NCI-H2196 treated with DMSO at 0.1 percent for 48 hours (cell line): ENCODE measurements around the gene FMN2.

Experiments
- DNase-seq: peaks from one replicate; lab custom pipeline; 2025; ENCODE audit not compliant: unreplicated experiment; lab: John Stamatoyannopoulos, UW

The FMN2 gene

GRCh38 chr1:240522122-240522822, 430.6 kb downstream of the FMN2 start:
- no peak for DNase-seq

- DNase-seq = no peak
These were observed 432.8 kb downstream of the FMN2 start for GRCh38 chr1:240524356-240525069.
